ENCODE results near the gene IRF7. TPM values are rescaled to one million over a fixed set of nuclear protein-coding genes. Genes with fewer than 3 reads are reported as not detected.

IRF7 gene
- total RNA-seq, 1 donor from 2014 or later = 17.1 TPM

- no peak for DNase-seq (ENCODE audit: low read depth)
Measured at GRCh38 chr11:620935-621814, 5.4 kb upstream of the IRF7 start.

DNA sequence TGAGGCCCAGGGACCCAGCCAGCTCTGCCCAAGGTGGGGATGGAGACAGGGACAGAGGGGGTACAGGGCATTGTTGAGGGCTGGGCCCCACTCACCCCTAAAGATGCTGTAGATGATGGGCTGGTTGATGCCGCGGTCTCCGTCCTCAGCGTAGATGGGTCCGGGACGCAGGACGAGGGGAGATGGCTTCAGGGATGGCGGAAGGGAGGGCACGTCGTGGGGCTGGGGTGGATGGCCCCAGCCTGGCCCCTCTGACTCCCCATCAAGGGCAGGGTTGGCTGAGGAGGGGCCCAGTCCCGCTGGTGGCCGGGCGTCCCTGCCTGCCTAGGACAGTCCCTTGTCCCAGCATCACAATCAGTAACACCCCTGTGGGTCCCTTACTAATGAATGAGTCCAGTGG, 4.5 kb upstream of the IRF7 start:
- DNase-seq (ENCODE audit: low read depth) = no peak

GRCh38 chr11:619628-620050, 3.9 kb upstream of the IRF7 start:
- no peak for DNase-seq (ENCODE audit: low read depth)

DNA sequence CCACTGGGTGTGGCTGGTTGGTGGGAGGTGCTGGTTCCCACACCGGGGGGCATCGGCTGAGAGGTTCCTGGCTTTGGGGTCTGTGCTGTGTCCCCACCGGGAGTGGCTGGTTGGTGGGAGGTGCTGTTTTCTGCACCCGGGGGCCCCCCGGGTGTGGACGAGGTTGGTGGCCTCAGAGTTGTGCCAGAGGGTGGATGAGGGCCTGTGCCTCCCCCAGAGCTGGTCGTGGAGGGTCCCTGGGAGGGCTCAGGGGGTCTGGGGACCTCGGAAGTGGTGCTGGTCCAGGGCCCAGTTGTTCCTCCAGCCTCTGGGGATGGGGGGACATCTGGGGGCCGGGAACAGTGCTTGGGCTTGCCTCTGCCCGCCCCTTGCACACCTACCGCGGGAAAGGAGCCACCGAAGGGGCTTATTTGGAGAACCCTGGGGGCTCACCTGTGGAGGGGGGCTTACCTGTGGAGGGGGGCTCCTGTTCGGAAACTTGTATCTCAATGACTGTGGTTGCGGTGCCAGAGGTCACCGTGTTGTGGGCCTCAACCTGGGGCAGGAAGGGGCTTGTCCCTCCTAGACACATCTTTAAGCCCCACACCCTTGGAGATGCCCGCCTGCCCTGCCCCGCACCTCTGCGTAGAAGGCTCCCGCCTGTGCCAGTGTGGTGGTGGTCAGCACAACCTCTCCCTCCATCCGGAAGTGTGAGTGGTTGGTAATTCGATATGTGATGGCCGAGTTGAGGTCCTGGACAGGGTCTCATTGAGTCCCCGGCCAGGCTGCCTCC, 3.3 kb upstream of the IRF7 start:
- no peak for DNase-seq (ENCODE audit: low read depth)

DNA sequence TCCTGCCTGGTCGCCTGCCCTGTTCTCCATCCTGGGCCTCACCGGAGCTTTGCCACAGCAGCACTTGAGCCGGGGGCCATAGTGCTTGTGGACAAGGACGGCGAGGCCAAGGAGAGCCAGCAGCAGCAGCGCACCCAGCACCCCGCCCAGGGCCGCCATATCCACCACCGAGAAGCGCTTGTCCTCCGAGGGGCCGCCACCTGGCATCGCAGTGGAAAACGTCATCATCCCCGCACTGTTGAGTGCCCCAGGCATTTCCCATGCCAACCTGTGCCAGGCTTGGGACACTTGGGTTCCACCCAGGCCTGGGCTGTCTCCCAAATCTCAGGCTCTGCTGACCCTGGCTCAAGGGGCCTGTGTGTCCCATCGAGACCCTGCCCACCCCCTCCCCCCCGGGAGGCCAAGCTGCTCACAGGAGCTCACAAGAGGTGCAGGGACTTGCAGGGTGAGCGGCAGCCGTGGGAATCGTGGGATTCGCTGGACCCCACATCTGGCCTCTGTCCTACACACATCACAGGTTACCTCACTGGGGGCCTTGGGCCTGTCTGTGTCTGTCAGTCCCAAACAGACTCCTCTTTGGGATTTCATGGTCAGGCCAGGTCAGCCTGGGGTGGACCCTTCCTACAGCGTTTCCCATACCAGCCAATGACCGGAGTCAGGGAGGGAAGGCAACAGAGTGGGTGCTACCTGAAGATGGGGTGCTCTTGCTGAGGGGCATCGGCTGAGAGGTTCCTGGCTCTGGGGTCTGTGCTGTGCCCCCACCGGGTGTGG, 2.3 kb upstream of the IRF7 start:
- DNase-seq (ENCODE audit: low read depth) = no peak

- DNase-seq (ENCODE audit: low read depth) = no peak
Measured at GRCh38 chr11:617199-617911, 1.6 kb upstream of the IRF7 start.

DNA sequence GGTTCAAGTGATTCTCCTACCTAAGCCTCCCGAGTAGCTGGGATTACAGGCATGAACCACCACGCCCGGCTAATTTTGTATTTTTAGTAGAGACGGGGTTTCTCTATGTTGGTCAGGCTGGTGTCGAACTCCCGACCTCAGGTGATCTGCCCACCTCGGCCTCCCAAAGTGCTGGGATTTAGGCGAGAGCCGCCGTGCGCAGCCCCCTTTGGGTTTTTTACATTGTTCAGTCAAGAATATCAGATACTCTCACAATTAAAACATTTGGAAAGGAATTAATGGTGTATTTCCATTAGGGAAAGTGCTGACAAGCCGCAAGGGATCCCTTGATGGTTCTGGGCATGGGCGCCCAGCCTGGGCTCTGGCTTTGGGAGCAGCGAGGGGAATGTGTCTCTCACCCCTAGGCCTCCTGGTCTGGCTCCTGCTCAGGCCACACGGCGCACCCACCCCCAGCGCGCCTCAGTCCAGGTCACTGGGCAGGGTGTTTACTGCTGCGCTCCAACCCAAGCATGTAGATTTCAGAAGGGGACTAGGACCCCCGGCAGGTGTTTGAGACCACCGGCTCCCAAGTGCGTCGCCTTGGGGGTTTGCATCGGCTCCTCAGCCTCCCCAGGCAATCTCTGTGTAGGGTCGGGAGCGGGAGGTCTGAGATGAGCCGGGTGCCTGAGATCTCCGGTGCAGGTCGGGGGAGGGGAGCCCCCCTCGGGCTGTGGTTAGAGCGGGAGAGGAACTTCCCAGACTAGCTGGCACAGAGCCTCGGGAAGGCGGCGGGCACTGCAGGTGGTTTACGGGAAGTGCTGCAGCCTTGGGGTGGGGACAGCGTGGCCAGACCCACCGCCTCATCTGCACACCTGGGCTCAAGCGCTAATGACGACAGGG, 809 bp upstream of the IRF7 start:
- DNase-seq (ENCODE audit: low read depth) = no peak

- DNase-seq (ENCODE audit: low read depth) = no peak
Measured at GRCh38 chr11:614623-615503, 887 bp downstream of the IRF7 start.

- no peak for DNase-seq (ENCODE audit: low read depth)
Measured at GRCh38 chr11:614021-614622, 1.6 kb downstream of the IRF7 start.

DNA sequence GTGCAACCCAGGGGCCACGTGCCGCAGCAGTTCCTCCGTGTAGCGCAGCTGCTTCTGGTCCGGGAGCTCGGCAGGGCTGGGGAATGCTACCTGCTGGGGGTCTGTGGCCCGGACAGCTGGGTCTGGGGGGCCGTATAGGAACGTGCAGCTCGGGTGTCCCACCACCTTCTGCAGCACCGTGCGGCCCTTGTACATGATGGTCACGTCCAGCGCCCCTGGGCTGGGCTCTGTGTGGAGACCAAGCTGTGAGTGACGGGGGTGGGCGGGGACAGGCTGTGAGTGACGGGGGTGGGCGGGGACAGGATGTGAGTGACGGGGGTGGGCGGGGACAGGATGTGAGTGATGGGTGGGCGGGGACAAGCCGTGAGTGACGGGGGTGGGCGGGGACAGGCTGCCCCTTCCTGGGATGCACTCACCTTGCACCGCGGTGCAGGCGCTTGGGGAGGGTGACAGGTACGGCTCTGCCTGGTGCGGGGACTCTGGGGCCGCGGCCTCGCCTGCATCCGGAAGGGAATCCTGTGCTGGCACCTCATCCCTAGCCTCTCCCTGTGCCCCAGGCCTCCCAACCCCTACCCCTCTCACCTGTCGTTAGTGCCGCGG, 2.3 kb downstream of the IRF7 start:
- DNase-seq (ENCODE audit: low read depth) = peak; percentile 40

DNA sequence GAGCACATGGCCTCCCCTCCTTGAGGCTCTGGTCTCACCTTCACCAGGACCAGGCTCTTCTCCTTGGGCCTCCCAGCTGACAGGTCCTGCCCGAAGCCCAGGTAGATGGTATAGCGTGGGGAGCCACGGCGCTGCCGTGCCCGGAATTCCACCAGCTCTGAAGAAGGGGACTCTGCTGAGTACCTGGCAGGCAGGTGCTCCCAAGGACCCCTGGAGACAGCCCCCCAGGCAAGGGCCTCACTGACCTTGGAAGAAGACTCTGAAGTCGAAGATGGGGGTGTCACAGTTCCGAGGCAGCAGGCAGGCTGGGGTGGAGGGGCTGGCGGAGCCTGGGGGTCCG, 2.8 kb downstream of the IRF7 start:
- no peak for DNase-seq (ENCODE audit: low read depth)

DNA sequence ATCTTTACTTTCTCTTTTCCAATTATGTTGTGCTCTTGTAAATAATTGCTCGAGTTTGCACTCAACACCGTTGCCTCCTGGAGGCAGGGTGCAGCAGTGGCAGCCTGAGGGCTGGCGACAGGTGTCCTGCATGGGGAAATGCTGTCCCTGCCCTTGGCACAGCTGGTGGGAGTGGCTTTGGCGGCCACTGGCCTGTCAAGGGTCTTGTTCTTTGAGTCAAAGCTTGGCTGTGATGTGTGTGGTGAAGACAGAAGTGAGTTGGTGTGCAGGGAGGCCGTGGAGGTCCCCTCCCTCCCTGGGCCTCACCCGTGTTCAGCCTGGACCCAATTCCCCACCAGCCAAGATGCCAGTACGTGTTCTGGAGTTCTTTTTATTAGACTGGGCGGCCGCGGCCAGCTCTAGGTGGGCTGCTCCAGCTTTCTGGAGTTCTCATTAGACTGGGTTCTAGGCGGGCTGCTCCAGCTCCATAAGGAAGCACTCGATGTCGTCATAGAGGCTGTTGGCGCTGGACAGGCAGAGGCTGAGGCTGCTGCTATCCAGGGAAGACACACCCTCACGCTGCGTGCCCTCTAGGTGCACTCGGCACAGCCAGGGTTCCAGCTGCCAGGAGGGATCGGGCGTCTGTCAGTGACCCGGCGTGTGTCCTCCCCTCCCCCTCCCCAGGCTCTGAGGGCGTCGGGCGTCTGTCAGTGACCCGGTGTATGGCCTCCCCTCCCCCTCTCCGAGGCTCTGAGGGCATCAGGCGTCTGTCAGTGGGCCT, 3.4 kb downstream of the IRF7 start:
- DNase-seq (ENCODE audit: low read depth) = peak; percentile 12

GRCh38 chr11:611001-611996, 4.5 kb downstream of the IRF7 start:
- no peak for DNase-seq (ENCODE audit: low read depth)

DNA sequence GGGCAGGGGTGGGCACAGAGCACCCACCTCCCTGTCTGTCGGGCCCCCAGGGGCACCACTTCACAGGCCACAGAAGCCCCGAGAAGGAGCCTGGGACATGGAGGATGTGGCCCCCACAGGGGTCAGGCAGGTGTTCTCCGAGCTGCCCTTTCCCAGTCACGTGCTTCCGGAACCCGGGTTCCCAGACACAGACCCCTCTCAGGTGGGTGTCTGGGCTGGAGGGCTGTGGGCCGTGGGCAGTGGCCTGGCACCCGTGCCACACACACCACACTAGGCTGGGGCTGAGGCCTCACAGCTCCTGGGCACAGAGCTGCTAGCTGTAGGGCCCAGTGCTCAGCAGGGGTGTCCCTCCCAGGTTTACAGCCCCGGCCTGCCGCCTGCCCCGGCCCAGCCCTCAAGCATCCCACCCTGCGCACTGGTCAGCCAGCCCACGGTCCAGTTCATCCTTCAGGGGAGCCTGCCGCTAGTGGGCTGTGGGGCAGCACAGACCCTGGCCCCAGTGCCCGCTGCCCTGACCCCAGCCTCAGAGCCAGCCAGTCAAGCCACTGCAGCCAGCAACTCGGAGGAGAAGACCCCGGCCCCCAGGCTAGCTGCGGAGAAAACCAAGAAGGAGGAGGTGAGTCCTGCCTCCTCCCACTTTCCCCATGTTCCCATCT, 5.5 kb downstream of the IRF7 start:
- DNase-seq (ENCODE audit: low read depth) = no peak

DNA sequence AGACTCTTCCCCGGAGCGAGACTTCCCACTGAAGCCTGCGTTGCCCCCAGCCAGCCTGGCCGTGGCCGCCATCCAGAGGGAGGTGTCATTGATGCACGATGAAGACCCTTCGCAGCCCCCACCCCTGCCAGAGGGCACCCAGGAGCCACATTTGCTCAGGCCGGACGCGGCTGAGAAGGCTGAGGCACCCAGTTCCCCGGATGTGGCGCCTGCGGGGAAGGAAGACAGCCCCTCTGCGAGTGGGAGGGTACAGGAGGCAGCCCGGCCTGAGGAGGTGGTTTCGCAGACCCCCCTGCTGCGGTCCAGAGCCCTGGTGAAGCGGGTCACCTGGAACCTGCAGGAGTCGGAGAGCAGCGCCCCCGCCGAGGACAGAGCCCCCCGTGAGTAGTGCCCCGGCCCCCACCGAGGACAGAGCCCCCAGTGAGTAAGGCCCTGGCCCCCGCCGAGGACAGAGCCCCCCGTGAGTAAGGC, 6.4 kb downstream of the IRF7 start:
- no peak for DNase-seq (ENCODE audit: low read depth)

DNA sequence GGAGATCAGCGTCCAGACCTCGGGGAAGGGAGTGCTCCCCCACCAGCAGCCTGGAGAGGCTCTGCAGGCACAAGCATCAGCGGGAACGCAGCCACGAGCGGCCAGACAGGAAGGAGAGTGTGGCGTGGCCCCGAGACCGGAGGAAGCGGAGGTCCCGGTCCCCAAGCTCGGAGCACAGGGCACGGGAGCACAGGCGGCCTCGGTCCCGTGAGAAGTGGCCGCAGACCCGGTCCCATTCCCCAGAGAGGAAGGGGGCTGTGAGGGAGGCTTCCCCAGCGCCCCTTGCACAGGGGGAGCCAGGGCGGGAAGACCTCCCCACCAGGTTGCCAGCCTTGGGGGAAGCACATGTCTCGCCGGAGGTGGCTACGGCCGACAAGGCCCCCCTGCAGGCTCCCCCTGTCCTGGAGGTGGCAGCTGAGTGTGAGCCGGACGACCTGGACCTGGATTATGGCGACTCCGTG, 6.9 kb downstream of the IRF7 start:
- DNase-seq (ENCODE audit: low read depth) = no peak
